Measurements from ENCODE around the gene PDE11A. TPM values are rescaled to one million over a fixed set of nuclear protein-coding genes. Genes with fewer than 3 reads are reported as not detected.
A peak's percentile ranks its signal among the peaks of the same experiment; 100 is the strongest.
"Not testable (repeated sequence)": the region's sequence is repeated elsewhere in the genome, so short reads cannot be mapped to it uniquely, and the experiment has no call there.

PDE11A gene
- total and polyA plus RNA-seq, 4 donors: 0.03 to 1.2 (median 0.58) TPM

GRCh38 chr2:178068823-178069454 is 3.6 kb downstream of the PDE11A start:
- ATAC-seq (ENCODE audit: low FRiP score): no peak
- H3K9me3 ChIP-seq (ENCODE audit: control insufficient read depth, low read length): no peaks in the 10 kb centered on the region
- DNase-seq: no peak
- H3K4me1 ChIP-seq (ENCODE audit: control insufficient read depth in 1 of 2, insufficient read depth in 2 of 2, low read length in 2 of 2): no peaks in the 10 kb centered on the region
- peaks cover 0 to 2% of the 10 kb centered on the region in 2 donors for H3K27me3 ChIP-seq (ENCODE audit: control insufficient read depth in 1 of 2, insufficient read depth in 2 of 2, low read length in 1 of 2)
- WGBS, 2 donors: 89 to 93% methylated on average over 1 of the region's 1 CpG
- intact Hi-C loops (cut with DNase I): no loop called here
- no peaks in the 10 kb centered on the region for H3K36me3 ChIP-seq (ENCODE audit: control insufficient read depth in 1 of 2, insufficient read depth in 2 of 2, low read length in 1 of 2)
- no peak overlapping the region for H3K4me3 ChIP-seq (ENCODE audit: low read length in 2 of 2)
- no peak overlapping the region for H3K27ac ChIP-seq (ENCODE audit: low read depth in 1 of 2, low read length in 2 of 2)

GRCh38 chr2:178066890-178067669 is 5.5 kb downstream of the PDE11A start:
- no peak for ATAC-seq (ENCODE audit: low FRiP score)
- Histone ChIP-seq H3K27me3 (ENCODE audit: control insufficient read depth in 1 of 2, insufficient read depth in 2 of 2, low read length in 1 of 2) (peaks cover 0 to 2% of the 10 kb centered on the region in 2 donors), H3K36me3 (ENCODE audit: control insufficient read depth in 1 of 2, insufficient read depth in 2 of 2, low read length in 1 of 2) (no peaks in the 10 kb centered on the region), H3K9me3 (ENCODE audit: control insufficient read depth, low read length) (no peaks in the 10 kb centered on the region), H3K4me1 (ENCODE audit: control insufficient read depth in 1 of 2, insufficient read depth in 2 of 2, low read length in 2 of 2) (no peaks in the 10 kb centered on the region), H3K4me3 (ENCODE audit: low read length in 2 of 2) (no peak overlapping the region), H3K27ac (ENCODE audit: low read depth in 1 of 2, low read length in 2 of 2) (no peak overlapping the region)
- no peak for DNase-seq
- intact Hi-C loops (cut with DNase I): no loop called here
- 98 to 100% methylated on average over 1 of the region's 1 CpG for WGBS, 2 donors

DNA sequence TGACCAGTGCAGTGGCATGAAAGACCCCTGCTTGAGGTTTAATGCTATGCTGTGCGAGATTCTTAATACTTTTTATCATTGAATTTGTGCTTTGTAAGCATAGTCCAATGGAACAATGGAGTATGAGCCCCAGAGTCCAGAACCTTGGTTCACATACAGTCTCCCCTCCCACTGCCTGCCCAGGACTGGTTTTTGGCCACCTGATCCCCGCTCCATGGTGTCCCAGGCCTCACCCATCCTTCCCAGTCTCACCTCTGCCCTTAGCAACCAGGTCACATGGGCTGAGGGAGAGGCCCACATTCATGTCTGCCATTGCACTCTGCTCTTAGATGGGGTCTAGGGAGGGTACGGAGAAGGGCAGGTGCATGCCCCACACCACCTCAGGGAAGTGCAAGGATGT is 6.3 kb downstream of the PDE11A start:
- no peaks in the 10 kb centered on the region for H3K36me3 ChIP-seq (ENCODE audit: control insufficient read depth in 1 of 2, insufficient read depth in 2 of 2, low read length in 1 of 2)
- H3K27me3 ChIP-seq (ENCODE audit: control insufficient read depth in 1 of 2, insufficient read depth in 2 of 2, low read length in 1 of 2): peaks cover 0 to 2% of the 10 kb centered on the region in 2 donors
- H3K4me1 ChIP-seq (ENCODE audit: control insufficient read depth in 1 of 2, insufficient read depth in 2 of 2, low read length in 2 of 2): no peaks in the 10 kb centered on the region
- H3K9me3 ChIP-seq (ENCODE audit: control insufficient read depth, low read length): no peaks in the 10 kb centered on the region
- ATAC-seq (ENCODE audit: low FRiP score) (peak; percentile 11), DNase-seq (no peak)
- intact Hi-C loops (cut with DNase I): no loop called here
- H3K4me3 ChIP-seq (ENCODE audit: low read length in 2 of 2): no peak overlapping the region
- WGBS, 2 donors: 93 to 96% methylated on average over 3 of the region's 3 CpGs
- no peak overlapping the region for H3K27ac ChIP-seq (ENCODE audit: low read depth in 1 of 2, low read length in 2 of 2)

DNA sequence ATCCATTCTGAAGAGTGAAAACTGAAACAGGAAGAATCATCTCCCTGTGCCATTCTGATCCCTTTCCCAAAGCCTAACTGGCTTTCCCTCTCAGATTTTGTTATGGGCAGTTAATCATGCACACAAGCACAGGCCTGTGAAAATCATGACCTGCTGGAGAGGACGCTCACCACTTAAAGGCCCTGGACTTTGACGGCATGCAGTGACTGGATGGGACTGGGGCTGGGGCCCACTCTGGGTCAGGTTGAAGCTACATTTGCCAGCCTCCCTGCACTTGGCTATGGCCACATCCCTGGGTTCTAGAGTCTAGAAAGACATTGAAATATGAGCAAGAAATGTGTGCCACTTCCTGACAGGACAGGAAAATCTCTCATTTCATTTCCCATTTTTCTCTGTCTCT is 12.9 kb downstream of the PDE11A start:
- Histone ChIP-seq H3K9me3 (ENCODE audit: control insufficient read depth, low read length) (no peaks in the 10 kb centered on the region), H3K27me3 (ENCODE audit: control insufficient read depth in 1 of 2, insufficient read depth in 2 of 2, low read length in 1 of 2) (no peaks in the 10 kb centered on the region), H3K27ac (ENCODE audit: low read depth in 1 of 2, low read length in 2 of 2) (no peak overlapping the region), H3K36me3 (ENCODE audit: control insufficient read depth in 1 of 2, insufficient read depth in 2 of 2, low read length in 1 of 2) (no peaks in the 10 kb centered on the region), H3K4me1 (ENCODE audit: control insufficient read depth in 1 of 2, insufficient read depth in 2 of 2, low read length in 2 of 2) (no peaks in the 10 kb centered on the region), H3K4me3 (ENCODE audit: low read length in 2 of 2) (no peak overlapping the region)
- no peak for ATAC-seq (ENCODE audit: low FRiP score)
- intact Hi-C loops (cut with DNase I): no loop called here
- 71 to 78% methylated on average over 2 of the region's 2 CpGs for WGBS, 2 donors
- DNase-seq: no peak

DNA sequence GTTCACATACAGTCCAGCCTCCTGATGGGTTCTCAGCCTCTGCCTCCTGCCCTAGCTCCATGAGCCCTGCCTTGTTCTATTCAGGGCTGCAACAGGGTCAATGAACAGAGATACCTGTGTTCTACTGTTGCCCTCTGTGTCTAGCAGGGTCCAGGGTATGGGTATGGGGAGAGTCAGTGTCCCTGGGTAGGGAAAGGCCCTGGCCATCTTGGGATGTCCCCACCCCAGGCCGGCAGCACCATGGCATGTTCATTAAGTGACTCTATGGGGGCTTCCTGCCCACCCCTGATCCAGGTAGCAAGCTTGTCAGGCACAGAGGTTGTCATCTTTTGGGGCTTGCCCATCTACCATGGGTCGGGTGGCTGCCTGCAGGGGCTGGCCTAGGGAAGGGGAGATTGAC is 13.5 kb downstream of the PDE11A start:
- intact Hi-C loops (cut with DNase I): no loop called here
- Histone ChIP-seq H3K4me3 (ENCODE audit: low read length in 2 of 2) (no peak overlapping the region), H3K27ac (ENCODE audit: low read depth in 1 of 2, low read length in 2 of 2) (no peak overlapping the region), H3K27me3 (ENCODE audit: control insufficient read depth in 1 of 2, insufficient read depth in 2 of 2, low read length in 1 of 2) (no peaks in the 10 kb centered on the region), H3K9me3 (ENCODE audit: control insufficient read depth, low read length) (no peaks in the 10 kb centered on the region), H3K36me3 (ENCODE audit: control insufficient read depth in 1 of 2, insufficient read depth in 2 of 2, low read length in 1 of 2) (no peaks in the 10 kb centered on the region), H3K4me1 (ENCODE audit: control insufficient read depth in 1 of 2, insufficient read depth in 2 of 2, low read length in 2 of 2) (no peaks in the 10 kb centered on the region)
- ATAC-seq (ENCODE audit: low FRiP score) (no peak), DNase-seq (no peak)
- 85 to 86% methylated on average over 2 of the region's 2 CpGs for WGBS, 2 donors

GRCh38 chr2:178057179-178057680 is 15.3 kb downstream of the PDE11A start:
- 42 to 49% methylated on average over 2 of the region's 2 CpGs for WGBS, 2 donors
- intact Hi-C loops (cut with DNase I): no loop called here
- Histone ChIP-seq H3K27me3 (ENCODE audit: control insufficient read depth in 1 of 2, insufficient read depth in 2 of 2, low read length in 1 of 2) (no peaks in the 10 kb centered on the region), H3K4me1 (ENCODE audit: control insufficient read depth in 1 of 2, insufficient read depth in 2 of 2, low read length in 2 of 2) (no peaks in the 10 kb centered on the region), H3K36me3 (ENCODE audit: control insufficient read depth in 1 of 2, insufficient read depth in 2 of 2, low read length in 1 of 2) (no peaks in the 10 kb centered on the region), H3K27ac (ENCODE audit: low read depth in 1 of 2, low read length in 2 of 2) (no peak overlapping the region), H3K9me3 (ENCODE audit: control insufficient read depth, low read length) (no peaks in the 10 kb centered on the region), H3K4me3 (ENCODE audit: low read length in 2 of 2) (no peak overlapping the region)
- DNase-seq (no peak), ATAC-seq (ENCODE audit: low FRiP score) (no peak)

- 88 to 90% methylated on average over 1 of the region's 1 CpG for WGBS, 2 donors
Observed at GRCh38 chr2:178056345-178056744, 16.2 kb downstream of the PDE11A start.

DNA sequence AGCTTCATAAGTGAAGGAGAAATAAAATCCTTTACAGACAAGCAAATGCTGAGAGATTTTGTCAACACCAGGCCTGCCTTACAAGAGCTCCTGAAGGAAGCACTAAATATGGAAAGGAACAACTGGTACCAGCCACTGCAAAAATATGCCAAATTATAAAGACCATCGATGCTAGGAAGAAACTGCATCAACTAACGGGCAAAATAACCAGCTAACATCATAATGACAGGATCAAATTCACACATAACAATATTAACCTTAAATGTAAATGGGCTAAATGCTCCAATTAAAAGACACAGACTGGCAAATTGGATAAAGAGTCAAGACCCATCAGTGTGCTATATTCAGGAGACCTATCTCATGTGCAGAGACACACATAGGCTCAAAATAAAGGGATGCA is 21.3 kb downstream of the PDE11A start:
- intact Hi-C loops (cut with DNase I); H3K4me3 ChIP-seq (ENCODE audit: low read length in 2 of 2); DNase-seq; H3K9me3 ChIP-seq (ENCODE audit: control insufficient read depth, low read length); H3K27me3 ChIP-seq (ENCODE audit: control insufficient read depth in 1 of 2, insufficient read depth in 2 of 2, low read length in 1 of 2); H3K4me1 ChIP-seq (ENCODE audit: control insufficient read depth in 1 of 2, insufficient read depth in 2 of 2, low read length in 2 of 2); H3K27ac ChIP-seq (ENCODE audit: low read depth in 1 of 2, low read length in 2 of 2); ATAC-seq (ENCODE audit: low FRiP score); H3K36me3 ChIP-seq (ENCODE audit: control insufficient read depth in 1 of 2, insufficient read depth in 2 of 2, low read length in 1 of 2): not testable (repeated sequence)
- WGBS, 2 donors: 83 to 93% methylated on average over 2 of the region's 2 CpGs

More at GRCh38 chr2:178056345-178056744, 16.2 kb downstream of the PDE11A start:
- no peak overlapping the region for H3K27ac ChIP-seq (ENCODE audit: low read depth in 1 of 2, low read length in 2 of 2)
- no peaks in the 10 kb centered on the region for H3K9me3 ChIP-seq (ENCODE audit: control insufficient read depth, low read length)
- intact Hi-C loops (cut with DNase I): no loop called here
- no peaks in the 10 kb centered on the region for H3K4me1 ChIP-seq (ENCODE audit: control insufficient read depth in 1 of 2, insufficient read depth in 2 of 2, low read length in 2 of 2)
- no peak for ATAC-seq (ENCODE audit: low FRiP score)
- no peaks in the 10 kb centered on the region for H3K36me3 ChIP-seq (ENCODE audit: control insufficient read depth in 1 of 2, insufficient read depth in 2 of 2, low read length in 1 of 2)
- no peak for DNase-seq
- no peak overlapping the region for H3K4me3 ChIP-seq (ENCODE audit: low read length in 2 of 2)
- H3K27me3 ChIP-seq (ENCODE audit: control insufficient read depth in 1 of 2, insufficient read depth in 2 of 2, low read length in 1 of 2): no peaks in the 10 kb centered on the region

DNA sequence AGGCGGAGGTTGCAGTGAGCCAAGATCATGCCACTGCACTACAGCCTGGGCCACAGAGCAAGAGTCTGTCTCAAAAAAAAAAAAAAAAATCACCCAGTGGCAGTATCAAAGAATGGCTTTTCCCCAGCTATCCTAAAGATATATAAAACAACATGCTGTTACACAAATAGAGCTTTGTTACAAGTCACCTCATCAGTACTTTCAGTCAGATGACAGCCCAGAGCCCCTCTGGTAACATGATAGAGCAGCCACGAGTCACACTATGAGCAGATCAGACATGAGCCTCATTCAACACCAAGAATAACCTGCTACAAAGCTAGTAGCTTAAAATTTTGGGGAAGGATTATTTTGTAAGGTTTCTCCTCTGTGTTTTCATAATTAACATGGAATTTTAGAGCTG is 25.2 kb downstream of the PDE11A start:
- DNase-seq (no peak), ATAC-seq (ENCODE audit: low FRiP score) (no peak)
- intact Hi-C loops (cut with DNase I): no loop called here
- H3K36me3 ChIP-seq (ENCODE audit: control insufficient read depth in 1 of 2, insufficient read depth in 2 of 2, low read length in 1 of 2): no peaks in the 10 kb centered on the region
- H3K27ac ChIP-seq (ENCODE audit: low read depth in 1 of 2, low read length in 2 of 2): no peak overlapping the region
- no peaks in the 10 kb centered on the region for H3K27me3 ChIP-seq (ENCODE audit: control insufficient read depth in 1 of 2, insufficient read depth in 2 of 2, low read length in 1 of 2)
- H3K9me3 ChIP-seq (ENCODE audit: control insufficient read depth, low read length): peaks cover 1% of the 10 kb centered on the region
- no peak overlapping the region for H3K4me3 ChIP-seq (ENCODE audit: low read length in 2 of 2)
- H3K4me1 ChIP-seq (ENCODE audit: control insufficient read depth in 1 of 2, insufficient read depth in 2 of 2, low read length in 2 of 2): no peaks in the 10 kb centered on the region
- WGBS, 2 donors: 86 to 90% methylated on average over 2 of the region's 2 CpGs
